Osteocyte (in vitro differentiated cells): ENCODE results near the gene LRRK1. TPM values are rescaled to one million over a fixed set of nuclear protein-coding genes. Genes with fewer than 3 reads are reported as not detected.

Source experiments
- DNase-seq: peaks from one replicate; pipeline ENCODE4 v3.0.0; 2021; ENCODE audit warnings: mixed read lengths; ENCODE audit not compliant: unreplicated experiment; ENCODE audit errors: extremely low spot score
- H3K27ac Mint-ChIP-seq: one replicate; pipeline ENCODE4 v1.8.0; 2021; ENCODE audit warnings: mild to moderate bottlenecking, mixed read lengths; ENCODE audit not compliant: unreplicated experiment
- H3K27me3 Mint-ChIP-seq: one replicate; pipeline ENCODE4 v1.8.0; 2021; ENCODE audit warnings: mixed read lengths; ENCODE audit not compliant: unreplicated experiment
- H3K36me3 Mint-ChIP-seq: one replicate; pipeline ENCODE4 v1.8.0; 2021; ENCODE audit warnings: mixed read lengths; ENCODE audit not compliant: unreplicated experiment
- H3K4me1 Mint-ChIP-seq: one replicate; pipeline ENCODE4 v1.8.0; 2021; ENCODE audit warnings: mixed read lengths; ENCODE audit not compliant: unreplicated experiment
- H3K4me3 Mint-ChIP-seq: one replicate; pipeline ENCODE4 v1.8.0; 2021; ENCODE audit warnings: mild to moderate bottlenecking, moderate library complexity, mixed read lengths; ENCODE audit not compliant: unreplicated experiment
- H3K9me3 Mint-ChIP-seq: one replicate; pipeline ENCODE4 v1.8.0; 2021; ENCODE audit warnings: mixed read lengths; ENCODE audit not compliant: unreplicated experiment
- total RNA-seq: library from RNA; stranded (reverse); gene quantifications from 2 replicates; pipeline ENCODE4 v1.2.1, GENCODE V29; 2021
- TF ChIP-seq, protein P1 (sequence below): fragments of 200-600 bp; sonication (generic); IDR thresholded peaks from 2 replicates; pipeline ENCODE4 v1.5.0; 2021; ENCODE audit warnings: antibody characterized with exemption, mild to moderate bottlenecking, moderate library complexity

The LRRK1 gene
- total RNA-seq, 1 donor from 2014 or later = 10.8 TPM

DNA sequence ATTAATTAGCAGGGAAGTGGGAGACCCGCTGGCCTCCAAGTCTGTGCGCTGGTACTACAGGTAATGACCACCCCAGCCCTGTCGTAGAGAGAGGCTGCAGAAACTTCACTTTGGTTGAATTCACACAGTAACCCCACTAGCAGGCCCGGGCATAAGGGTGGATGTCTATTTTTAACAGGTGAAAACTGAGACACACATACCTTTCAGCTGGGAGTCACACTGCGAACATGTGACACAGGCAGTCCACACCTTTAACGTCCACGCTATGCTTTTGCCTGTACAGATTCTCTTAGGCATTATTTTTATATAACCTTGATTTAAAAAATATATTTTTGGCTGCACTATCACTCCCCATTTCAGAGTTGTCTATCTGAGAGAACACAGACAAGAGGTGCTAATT, 3.9 kb downstream of the LRRK1 start:
- TF ChIP-seq, protein P1, sequence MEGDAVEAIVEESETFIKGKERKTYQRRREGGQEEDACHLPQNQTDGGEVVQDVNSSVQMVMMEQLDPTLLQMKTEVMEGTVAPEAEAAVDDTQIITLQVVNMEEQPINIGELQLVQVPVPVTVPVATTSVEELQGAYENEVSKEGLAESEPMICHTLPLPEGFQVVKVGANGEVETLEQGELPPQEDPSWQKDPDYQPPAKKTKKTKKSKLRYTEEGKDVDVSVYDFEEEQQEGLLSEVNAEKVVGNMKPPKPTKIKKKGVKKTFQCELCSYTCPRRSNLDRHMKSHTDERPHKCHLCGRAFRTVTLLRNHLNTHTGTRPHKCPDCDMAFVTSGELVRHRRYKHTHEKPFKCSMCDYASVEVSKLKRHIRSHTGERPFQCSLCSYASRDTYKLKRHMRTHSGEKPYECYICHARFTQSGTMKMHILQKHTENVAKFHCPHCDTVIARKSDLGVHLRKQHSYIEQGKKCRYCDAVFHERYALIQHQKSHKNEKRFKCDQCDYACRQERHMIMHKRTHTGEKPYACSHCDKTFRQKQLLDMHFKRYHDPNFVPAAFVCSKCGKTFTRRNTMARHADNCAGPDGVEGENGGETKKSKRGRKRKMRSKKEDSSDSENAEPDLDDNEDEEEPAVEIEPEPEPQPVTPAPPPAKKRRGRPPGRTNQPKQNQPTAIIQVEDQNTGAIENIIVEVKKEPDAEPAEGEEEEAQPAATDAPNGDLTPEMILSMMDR = no peak
- H3K27me3 Mint-ChIP-seq = no peaks in the 10 kb centered on the region

DNA sequence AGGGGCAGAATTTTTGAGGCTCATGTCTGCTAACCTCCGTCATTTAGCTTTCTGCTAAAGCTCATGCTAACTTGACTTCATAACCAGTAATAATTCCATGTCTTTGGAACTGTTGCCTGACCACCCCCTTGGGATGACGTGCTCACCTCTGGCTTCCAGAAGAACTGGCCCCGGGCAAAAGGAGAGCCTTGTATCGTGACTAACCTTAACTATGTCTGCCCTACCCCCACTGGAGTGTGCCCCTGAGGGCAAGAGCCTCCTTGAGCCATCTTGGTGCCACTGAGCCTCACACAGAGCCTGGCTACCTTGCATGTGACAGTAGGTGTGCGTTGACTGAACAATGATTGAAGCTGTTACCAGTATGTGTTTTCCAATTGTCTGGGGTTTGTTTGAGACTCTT, 4.7 kb downstream of the LRRK1 start:
- peaks cover 9% of the 10 kb centered on the region for H3K36me3 Mint-ChIP-seq
- H3K4me3 Mint-ChIP-seq = no peak overlapping the region
- TF ChIP-seq, protein P1 = no peak
- H3K4me1 Mint-ChIP-seq = peaks cover 8% of the 10 kb centered on the region
- H3K27me3 Mint-ChIP-seq = no peaks in the 10 kb centered on the region
- no peak for DNase-seq
- H3K9me3 Mint-ChIP-seq = no peaks in the 10 kb centered on the region
- H3K27ac Mint-ChIP-seq = no peak overlapping the region

More for the DNA sequence above, 3.9 kb downstream of the LRRK1 start:
- Mint-ChIP-seq H3K9me3 (no peaks in the 10 kb centered on the region), H3K27ac (no peak overlapping the region), H3K4me3 (no peak overlapping the region), H3K4me1 (peaks cover 15% of the 10 kb centered on the region), H3K36me3 (peaks cover 8% of the 10 kb centered on the region)
- DNase-seq = no peak

DNA sequence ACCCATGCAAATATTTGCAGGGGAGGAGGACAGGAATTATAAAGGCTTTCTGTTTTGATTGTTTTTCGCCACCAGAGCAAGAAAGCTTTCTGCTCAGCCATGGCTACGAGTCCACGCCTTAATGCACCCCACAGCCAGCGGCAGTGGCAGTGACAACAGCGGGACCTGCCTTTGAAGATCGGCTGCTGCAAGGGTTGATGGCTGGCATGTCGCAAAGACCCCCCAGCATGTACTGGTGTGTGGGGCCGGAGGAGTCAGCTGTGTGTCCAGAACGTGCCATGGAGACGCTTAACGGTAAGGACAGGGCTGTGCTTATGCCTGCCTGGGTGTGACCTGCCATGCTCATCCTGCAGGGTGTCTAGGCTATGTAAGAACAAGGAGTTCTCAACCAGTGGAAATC, 5.3 kb downstream of the LRRK1 start:
- no peaks in the 10 kb centered on the region for H3K27me3 Mint-ChIP-seq
- H3K9me3 Mint-ChIP-seq = no peaks in the 10 kb centered on the region
- no peak overlapping the region for H3K4me3 Mint-ChIP-seq
- no peak overlapping the region for H3K27ac Mint-ChIP-seq
- TF ChIP-seq, protein P1 = no peak
- peak; percentile 66 for DNase-seq
- H3K4me1 Mint-ChIP-seq = peaks cover 8% of the 10 kb centered on the region
- H3K36me3 Mint-ChIP-seq = peaks cover 9% of the 10 kb centered on the region

DNA sequence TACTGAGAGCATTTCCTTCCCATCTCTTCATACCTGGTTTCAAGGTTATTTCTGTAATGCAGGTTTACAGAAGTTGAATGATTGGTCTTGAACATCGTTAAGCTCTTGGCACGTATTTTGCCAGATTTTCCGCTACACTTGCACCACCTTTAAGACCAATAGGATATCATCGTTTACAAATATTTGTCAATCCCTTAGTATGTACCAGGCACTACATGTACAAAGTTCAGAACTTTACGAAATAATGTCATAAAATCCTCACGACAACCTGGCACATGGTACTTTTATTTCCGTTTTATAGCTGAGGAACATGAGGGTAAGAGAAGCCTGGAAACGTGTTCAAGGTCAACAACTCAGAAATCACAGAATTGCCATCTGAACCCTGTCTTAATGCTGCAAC, 6.3 kb downstream of the LRRK1 start:
- Mint-ChIP-seq H3K9me3 (no peaks in the 10 kb centered on the region), H3K36me3 (peaks cover 9% of the 10 kb centered on the region), H3K4me1 (peaks cover 5% of the 10 kb centered on the region), H3K27me3 (no peaks in the 10 kb centered on the region), H3K27ac (no peak overlapping the region), H3K4me3 (no peak overlapping the region)
- DNase-seq = no peak
- TF ChIP-seq, protein P1 = no peak

DNA sequence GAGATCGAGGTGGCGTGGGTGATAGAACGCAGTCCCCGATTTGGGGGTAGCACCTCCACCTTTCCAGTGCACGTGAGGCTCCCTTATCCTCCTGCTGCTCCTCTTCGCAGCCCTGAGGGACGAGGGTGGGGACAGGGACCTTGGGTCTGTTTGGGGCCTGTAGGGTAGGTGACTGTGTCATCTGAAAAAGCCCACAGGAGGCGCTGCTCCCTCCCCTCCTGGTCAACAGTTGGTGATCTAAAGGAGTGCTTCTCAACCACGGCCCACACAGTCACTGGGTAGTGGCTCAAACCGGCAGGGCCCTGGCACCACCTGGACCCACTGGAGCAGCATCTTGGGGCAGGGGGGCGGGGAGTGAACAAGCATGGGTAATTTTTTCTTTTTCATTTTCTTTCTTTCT, 7.1 kb downstream of the LRRK1 start:
- no peak overlapping the region for H3K27ac Mint-ChIP-seq
- no peaks in the 10 kb centered on the region for H3K27me3 Mint-ChIP-seq
- H3K36me3 Mint-ChIP-seq = peaks cover 9% of the 10 kb centered on the region
- TF ChIP-seq, protein P1 = no peak
- H3K9me3 Mint-ChIP-seq = no peaks in the 10 kb centered on the region
- DNase-seq = peak; percentile 51
- no peak overlapping the region for H3K4me3 Mint-ChIP-seq
- no peaks in the 10 kb centered on the region for H3K4me1 Mint-ChIP-seq
